GM23338 (cell line): ENCODE data around the gene RNF112.

Experiments used
- EZH2 ChIP-seq: fragments of 200-600 bp; sonication (generic); IDR thresholded peaks from one replicate; pipeline ENCODE4 v1.8.0; 2017; ENCODE audit warnings: antibody characterized with exemption, mild to moderate bottlenecking, low read depth; ENCODE audit not compliant: unreplicated experiment
- JUNB ChIP-seq: IDR thresholded peaks from one replicate; pipeline ENCODE4 v1.6.1; 2016; ENCODE audit warnings: antibody characterized with exemption; ENCODE audit not compliant: unreplicated experiment
- POLR2AphosphoS5 ChIP-seq: IDR thresholded peaks from 2 replicates; pipeline ENCODE4 v1.6.1; 2016; ENCODE audit warnings: antibody characterized with exemption, low read depth
- ZNF331 ChIP-seq: fragments of 250-450 bp; sonication (Bioruptor Pico); IDR thresholded peaks from 2 replicates; pipeline ENCODE4 v1.5.0; 2020; ENCODE audit warnings: low read depth, mild to moderate bottlenecking, moderate library complexity
- TF ChIP-seq, protein P1 (sequence below), 2 experiments: fragments of 200-600 bp in 1 of 2; sonication (generic) in 1 of 2; conservative IDR thresholded peaks; 2 replicates each; pipeline versions ENCODE4 v1.5.1 to v1.6.1; 2016 to 2017; ENCODE audit warnings: antibody characterized with exemption in 2 of 2, low read depth in 2 of 2, mild to moderate bottlenecking in 2 of 2, moderate library complexity in 1 of 2

DNA sequence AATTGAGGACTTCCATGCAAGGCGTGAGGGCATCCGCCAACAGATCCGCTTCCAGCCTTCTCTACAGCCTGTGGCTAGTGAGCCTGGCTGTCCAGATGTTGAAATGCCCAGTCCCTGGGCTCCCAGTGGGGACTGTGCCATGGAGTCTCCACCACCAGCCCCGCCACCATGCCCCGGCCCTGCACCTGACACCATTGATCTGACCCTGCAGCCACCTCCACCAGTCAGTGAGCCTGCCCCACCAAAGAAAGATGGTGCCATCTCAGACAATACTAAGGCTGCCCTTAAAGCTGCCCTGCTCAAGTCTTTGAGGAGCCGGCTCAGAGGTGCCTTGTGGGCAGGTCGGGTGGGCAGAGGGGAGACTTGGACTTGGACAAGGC lies 29.7 kb upstream of the RNF112 start:
- TF ChIP-seq, protein P1, sequence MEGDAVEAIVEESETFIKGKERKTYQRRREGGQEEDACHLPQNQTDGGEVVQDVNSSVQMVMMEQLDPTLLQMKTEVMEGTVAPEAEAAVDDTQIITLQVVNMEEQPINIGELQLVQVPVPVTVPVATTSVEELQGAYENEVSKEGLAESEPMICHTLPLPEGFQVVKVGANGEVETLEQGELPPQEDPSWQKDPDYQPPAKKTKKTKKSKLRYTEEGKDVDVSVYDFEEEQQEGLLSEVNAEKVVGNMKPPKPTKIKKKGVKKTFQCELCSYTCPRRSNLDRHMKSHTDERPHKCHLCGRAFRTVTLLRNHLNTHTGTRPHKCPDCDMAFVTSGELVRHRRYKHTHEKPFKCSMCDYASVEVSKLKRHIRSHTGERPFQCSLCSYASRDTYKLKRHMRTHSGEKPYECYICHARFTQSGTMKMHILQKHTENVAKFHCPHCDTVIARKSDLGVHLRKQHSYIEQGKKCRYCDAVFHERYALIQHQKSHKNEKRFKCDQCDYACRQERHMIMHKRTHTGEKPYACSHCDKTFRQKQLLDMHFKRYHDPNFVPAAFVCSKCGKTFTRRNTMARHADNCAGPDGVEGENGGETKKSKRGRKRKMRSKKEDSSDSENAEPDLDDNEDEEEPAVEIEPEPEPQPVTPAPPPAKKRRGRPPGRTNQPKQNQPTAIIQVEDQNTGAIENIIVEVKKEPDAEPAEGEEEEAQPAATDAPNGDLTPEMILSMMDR (conservative IDR thresholded peaks at IDR 0.05; ENCODE audit: low read depth in 2 of 2) = no peak
- no peak for TF ChIP-seq POLR2AphosphoS5
- no peak for TF ChIP-seq JUNB
- TF ChIP-seq EZH2 = no peak
- no peak for TF ChIP-seq ZNF331 (CRISPR knock-in tag)
